Stimulated activated memory B cell treated with anti-CD40 and anti-IgM and Interleukin-4, amounts not matched to agents 10 μg/mL and 1 μg/mL and 100 μg/mL, for 72 hours (primary cell): ENCODE measurements around the gene CSNK2A1.
"Not testable (repeated sequence)": the region's sequence is repeated elsewhere in the genome, so short reads cannot be mapped to it uniquely, and the experiment has no call there.

Source experiments
- ATAC-seq: fragments of 150-1000 bp; cut with Tn5 transposase; 2 replicates; pipeline ENCODE4 v1.10.0; 2021
- H3K27ac Mint-ChIP-seq: one replicate; pipeline ENCODE4 v1.8.0; 2022; ENCODE audit warnings: mild to moderate bottlenecking, mixed read lengths
- H3K27me3 Mint-ChIP-seq: one replicate; pipeline ENCODE4 v1.8.0; 2022; ENCODE audit warnings: mixed read lengths
- H3K36me3 Mint-ChIP-seq: one replicate; pipeline ENCODE4 v1.8.0; 2022; ENCODE audit warnings: mixed read lengths
- H3K4me1 Mint-ChIP-seq: one replicate; pipeline ENCODE4 v1.8.0; 2022; ENCODE audit warnings: mixed read lengths
- H3K4me3 Mint-ChIP-seq: one replicate; pipeline ENCODE4 v1.8.0; 2022; ENCODE audit warnings: mild to moderate bottlenecking, moderate library complexity, mixed read lengths
- H3K9me3 Mint-ChIP-seq: one replicate; pipeline ENCODE4 v1.8.0; 2022; ENCODE audit warnings: mixed read lengths

Gene CSNK2A1

GRCh38 chr20:472137-472846 lies 71.3 kb downstream of the CSNK2A1 start:
- peaks cover 11% of the 10 kb centered on the region for H3K4me1 Mint-ChIP-seq
- no peak for ATAC-seq
- H3K9me3 Mint-ChIP-seq = no peaks in the 10 kb centered on the region
- H3K36me3 Mint-ChIP-seq = peaks cover 8% of the 10 kb centered on the region
- no peak overlapping the region for H3K27ac Mint-ChIP-seq
- no peak overlapping the region for H3K4me3 Mint-ChIP-seq
- H3K27me3 Mint-ChIP-seq = peaks cover 15% of the 10 kb centered on the region

GRCh38 chr20:469746-470490 lies 73.7 kb downstream of the CSNK2A1 start:
- ATAC-seq = no peak

GRCh38 chr20:467755-468154 lies 75.8 kb downstream of the CSNK2A1 start:
- H3K4me1 Mint-ChIP-seq = peaks cover 9% of the 10 kb centered on the region
- no peak for ATAC-seq
- no peaks in the 10 kb centered on the region for H3K36me3 Mint-ChIP-seq
- no peaks in the 10 kb centered on the region for H3K9me3 Mint-ChIP-seq
- H3K4me3 Mint-ChIP-seq = no peak overlapping the region
- no peak overlapping the region for H3K27ac Mint-ChIP-seq
- H3K27me3 Mint-ChIP-seq = peaks cover 15% of the 10 kb centered on the region

More at GRCh38 chr20:469746-470490, 73.7 kb downstream of the CSNK2A1 start:
- no peak overlapping the region for H3K4me3 Mint-ChIP-seq
- no peaks in the 10 kb centered on the region for H3K9me3 Mint-ChIP-seq
- peaks cover 11% of the 10 kb centered on the region for H3K4me1 Mint-ChIP-seq
- H3K27ac Mint-ChIP-seq = no peak overlapping the region
- peaks cover 15% of the 10 kb centered on the region for H3K27me3 Mint-ChIP-seq
- peaks cover 8% of the 10 kb centered on the region for H3K36me3 Mint-ChIP-seq

GRCh38 chr20:462199-462991 lies 81.2 kb downstream of the CSNK2A1 start, which contains the start of gene TBC1D20:
Gene TBC1D20 (minus strand): TSS chr20:462533. CDS start chr20:462405, 128 bp downstream.
- no peaks in the 10 kb centered on the region for H3K9me3 Mint-ChIP-seq
- H3K4me1 Mint-ChIP-seq = peaks cover 46% of the 10 kb centered on the region
- ATAC-seq = peak; percentile 99
- H3K27ac Mint-ChIP-seq = peak within 1 kb of the TSS; percentile 80
- peaks cover 3% of the 10 kb centered on the region for H3K36me3 Mint-ChIP-seq
- peak within 1 kb of the TSS; percentile 88 for H3K4me3 Mint-ChIP-seq
- H3K27me3 Mint-ChIP-seq = no peaks in the 10 kb centered on the region

GRCh38 chr20:461254-462198 lies 82.1 kb downstream of the CSNK2A1 start:
- Mint-ChIP-seq H3K4me3 (peak overlapping the region; percentile 88), H3K36me3 (peaks cover 5% of the 10 kb centered on the region), H3K4me1 (peaks cover 49% of the 10 kb centered on the region), H3K27me3 (no peaks in the 10 kb centered on the region), H3K27ac (peak overlapping the region; percentile 80), H3K9me3 (no peaks in the 10 kb centered on the region)
- peak; percentile 69 for ATAC-seq

GRCh38 chr20:460707-461106 lies 82.9 kb downstream of the CSNK2A1 start:
- Mint-ChIP-seq H3K9me3 (no peaks in the 10 kb centered on the region), H3K36me3 (peaks cover 5% of the 10 kb centered on the region), H3K4me1 (peaks cover 55% of the 10 kb centered on the region), H3K27ac (no peak overlapping the region), H3K4me3 (peak overlapping the region; percentile 18), H3K27me3 (no peaks in the 10 kb centered on the region)
- no peak for ATAC-seq

GRCh38 chr20:460180-460579 lies 83.4 kb downstream of the CSNK2A1 start:
- Mint-ChIP-seq H3K27me3 (no peaks in the 10 kb centered on the region), H3K4me3 (no peak overlapping the region), H3K4me1 (peaks cover 55% of the 10 kb centered on the region), H3K27ac (no peak overlapping the region), H3K36me3 (peaks cover 5% of the 10 kb centered on the region), H3K9me3 (no peaks in the 10 kb centered on the region)
- ATAC-seq = no peak

GRCh38 chr20:458776-459175 lies 84.8 kb downstream of the CSNK2A1 start:
- Mint-ChIP-seq H3K36me3 (peaks cover 5% of the 10 kb centered on the region), H3K27me3 (no peaks in the 10 kb centered on the region), H3K4me1 (peaks cover 55% of the 10 kb centered on the region), H3K27ac (no peak overlapping the region), H3K4me3 (no peak overlapping the region), H3K9me3 (no peaks in the 10 kb centered on the region)
- ATAC-seq = no peak

GRCh38 chr20:454951-455350 lies 88.6 kb downstream of the CSNK2A1 start:
- Mint-ChIP-seq H3K9me3 (no peaks in the 10 kb centered on the region), H3K4me3 (no peak overlapping the region)

GRCh38 chr20:452021-452420 lies 91.6 kb downstream of the CSNK2A1 start:
- H3K4me3 Mint-ChIP-seq, H3K27ac Mint-ChIP-seq, H3K36me3 Mint-ChIP-seq, H3K9me3 Mint-ChIP-seq, ATAC-seq, H3K27me3 Mint-ChIP-seq, H3K4me1 Mint-ChIP-seq: not testable (repeated sequence)

More at GRCh38 chr20:454951-455350, 88.6 kb downstream of the CSNK2A1 start:
- no peak for ATAC-seq
- no peaks in the 10 kb centered on the region for H3K27me3 Mint-ChIP-seq
- peaks cover 31% of the 10 kb centered on the region for H3K4me1 Mint-ChIP-seq
- H3K27ac Mint-ChIP-seq = no peak overlapping the region
- peaks cover 5% of the 10 kb centered on the region for H3K36me3 Mint-ChIP-seq

- Mint-ChIP-seq H3K27ac (no peak overlapping the region), H3K36me3 (peaks cover 45% of the 10 kb centered on the region), H3K4me3 (no peak overlapping the region), H3K4me1 (no peaks in the 10 kb centered on the region), H3K9me3 (no peaks in the 10 kb centered on the region), H3K27me3 (no peaks in the 10 kb centered on the region)
- ATAC-seq = no peak
Measured at GRCh38 chr20:445514-446336, 97.9 kb downstream of the CSNK2A1 start.

GRCh38 chr20:444862-445426 lies 98.6 kb downstream of the CSNK2A1 start:
- Mint-ChIP-seq H3K27me3 (no peaks in the 10 kb centered on the region), H3K27ac (no peak overlapping the region), H3K4me1 (peaks cover 3% of the 10 kb centered on the region), H3K4me3 (no peak overlapping the region), H3K36me3 (peaks cover 48% of the 10 kb centered on the region), H3K9me3 (no peaks in the 10 kb centered on the region)
- ATAC-seq = no peak

GRCh38 chr20:444117-444516 lies 99.5 kb downstream of the CSNK2A1 start:
- H3K9me3 Mint-ChIP-seq = no peaks in the 10 kb centered on the region
- H3K4me1 Mint-ChIP-seq = peaks cover 11% of the 10 kb centered on the region
- H3K27ac Mint-ChIP-seq = no peak overlapping the region
- H3K36me3 Mint-ChIP-seq = peaks cover 56% of the 10 kb centered on the region
- H3K27me3 Mint-ChIP-seq = no peaks in the 10 kb centered on the region
- no peak overlapping the region for H3K4me3 Mint-ChIP-seq
- no peak for ATAC-seq
